Loucy (cell line): ENCODE data around the gene CDC42BPB.

Experiments used
- H2AFZ ChIP-seq: fragments of 200-600 bp; sonication (generic); 2 replicates; pipeline ENCODE4 v1.6.0; 2016; ENCODE audit warnings: antibody characterized with exemption, mild to moderate bottlenecking, low read length, moderate library complexity
- H3F3A ChIP-seq: fragments of 200-600 bp; 2 replicates; pipeline ENCODE4 v1.6.0; 2016; ENCODE audit warnings: antibody characterized with exemption, low read depth, mild to moderate bottlenecking
- H3K27me3 ChIP-seq: fragments of 200-600 bp; sonication (generic); 2 replicates; pipeline ENCODE4 v1.6.1; 2014; ENCODE audit warnings: low read length, mild to moderate bottlenecking; ENCODE audit not compliant: insufficient read depth, poor library complexity, severe bottlenecking
- H3K36me3 ChIP-seq: fragments of 200-600 bp; sonication (generic); 2 replicates; pipeline ENCODE4 v1.6.1; 2016; ENCODE audit warnings: low read length; ENCODE audit not compliant: insufficient read depth
- H3K4me1 ChIP-seq: fragments of 200-600 bp; sonication (generic); 2 replicates; pipeline ENCODE4 v1.5.1; 2014; ENCODE audit warnings: low read length, mild to moderate bottlenecking; ENCODE audit not compliant: insufficient read depth, poor library complexity, severe bottlenecking
- H3K4me2 ChIP-seq: fragments of 200-600 bp; sonication (generic); 2 replicates; pipeline ENCODE4 v1.6.0; 2014; ENCODE audit warnings: antibody characterized with exemption, low read length, low read depth, mild to moderate bottlenecking; ENCODE audit not compliant: poor library complexity, severe bottlenecking
- H3K4me3 ChIP-seq: fragments of 200-600 bp; sonication (generic); 2 replicates; pipeline ENCODE4 v1.5.1; 2014; ENCODE audit warnings: low read length, mild to moderate bottlenecking, mixed read lengths; ENCODE audit not compliant: poor library complexity, severe bottlenecking
- H3K79me2 ChIP-seq: fragments of 200-600 bp; sonication (generic); 2 replicates; pipeline ENCODE4 v1.6.1; 2014; ENCODE audit warnings: low read length; ENCODE audit not compliant: insufficient read depth
- H3K9ac ChIP-seq: fragments of 200-600 bp; sonication (generic); 2 replicates; pipeline ENCODE4 v1.6.0; 2014; ENCODE audit warnings: mild to moderate bottlenecking, low read depth, low read length, moderate library complexity; ENCODE audit not compliant: poor library complexity, severe bottlenecking
- H3K9me2 ChIP-seq: fragments of 200-600 bp; sonication (generic); replicated peaks from 2 replicates; pipeline ENCODE4 v1.6.1; 2016; ENCODE audit warnings: low read depth, low read length, mixed read lengths
- H3K9me3 ChIP-seq: fragments of 200-600 bp; sonication (generic); 2 replicates; pipeline ENCODE4 v1.6.1; 2014; ENCODE audit warnings: mild to moderate bottlenecking, antibody characterized with exemption, low read length, low read depth; ENCODE audit not compliant: insufficient read depth
- H4K20me1 ChIP-seq: fragments of 200-600 bp; sonication (generic); 2 replicates; pipeline ENCODE4 v1.6.0; 2014; ENCODE audit warnings: antibody characterized with exemption, low read length, mild to moderate bottlenecking; ENCODE audit not compliant: insufficient read depth, poor library complexity, severe bottlenecking
- EZH2phosphoT487 ChIP-seq: fragments of 200-600 bp; IDR thresholded peaks from 2 replicates; pipeline ENCODE4 v1.6.1; 2018; ENCODE audit warnings: antibody characterized with exemption, mild to moderate bottlenecking, moderate library complexity, borderline replicate concordance
- TF ChIP-seq, protein P1 (sequence below): fragments of 200-600 bp; sonication (generic); conservative IDR thresholded peaks from 2 replicates; pipeline ENCODE4 v1.5.1; 2014; ENCODE audit warnings: mild to moderate bottlenecking, antibody characterized with exemption, low read length

The CDC42BPB gene

DNA sequence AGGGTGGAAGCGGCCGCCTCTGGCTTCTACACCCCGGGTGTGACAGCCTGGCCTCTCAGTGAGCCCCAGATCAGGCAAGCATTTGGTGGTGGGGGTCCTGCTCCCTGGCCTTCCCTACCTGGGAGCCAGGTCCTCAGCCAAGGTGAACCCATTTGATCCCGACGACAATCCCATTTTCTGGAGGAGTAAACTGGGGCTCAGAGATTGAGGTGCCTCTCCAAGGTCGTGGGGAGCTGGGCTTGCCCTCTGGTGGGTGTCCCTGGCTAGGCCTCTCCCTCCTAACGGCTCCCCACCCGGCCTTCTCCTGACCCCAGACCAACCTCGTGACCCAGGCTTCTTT is 34.5 kb upstream of the CDC42BPB start:
- Histone ChIP-seq H3K9ac (no peak overlapping the region), H3K4me3 (peak overlapping the region; percentile 45), H2AFZ (no peak overlapping the region)

DNA sequence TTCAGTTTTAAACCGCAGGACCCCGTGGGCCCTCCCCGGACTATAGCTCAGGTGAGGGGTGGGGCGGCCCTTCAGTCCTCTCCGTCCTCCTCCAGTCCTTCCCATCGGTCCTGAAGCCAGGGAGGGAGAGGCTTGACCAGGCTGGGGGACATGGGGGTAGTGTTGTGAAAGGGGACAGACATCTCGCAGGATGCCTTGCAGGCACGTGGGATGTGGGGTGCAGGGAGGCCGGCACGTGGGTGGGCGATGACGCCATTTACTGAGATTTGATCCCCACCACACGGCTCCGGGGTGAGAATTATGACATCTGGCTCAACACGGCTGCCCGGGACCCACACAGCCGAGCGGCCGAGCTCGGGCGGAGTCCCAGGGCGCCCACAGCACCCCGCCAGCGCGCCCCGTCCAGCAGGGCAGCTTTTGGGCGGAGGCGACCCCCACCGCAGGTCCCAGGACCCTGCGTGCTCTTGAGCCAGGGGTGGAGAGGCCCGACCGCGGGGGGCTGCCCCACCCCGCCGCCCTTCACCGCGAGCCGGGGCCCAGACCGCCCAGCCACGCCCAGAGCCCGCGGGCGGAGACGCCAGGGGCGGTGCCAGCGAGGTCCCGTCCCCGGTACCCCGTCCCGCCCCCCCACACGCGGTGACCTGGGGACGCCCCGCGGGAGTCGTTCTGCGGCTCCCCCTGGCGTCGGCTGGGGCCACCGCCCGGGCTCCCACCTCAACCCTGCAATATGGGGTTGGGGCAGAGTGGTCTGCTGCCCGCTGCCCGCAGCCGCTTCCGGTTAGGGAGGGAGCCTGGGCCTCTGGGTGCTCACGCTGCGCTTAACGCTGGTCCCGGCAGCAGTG is 33.9 kb upstream of the CDC42BPB start:
- no peaks in the 10 kb centered on the region for H3K9me2 ChIP-seq
- peaks cover 4% of the 10 kb centered on the region for H3K4me1 ChIP-seq
- no peaks in the 10 kb centered on the region for H3K36me3 ChIP-seq
- H3K4me2 ChIP-seq: peak overlapping the region; percentile 71
- H3K79me2 ChIP-seq: no peaks in the 10 kb centered on the region
- no peaks in the 10 kb centered on the region for H4K20me1 ChIP-seq
- H3K4me3 ChIP-seq: peak overlapping the region; percentile 45
- H3K9me3 ChIP-seq: no peaks in the 10 kb centered on the region
- H3F3A ChIP-seq: no peaks in the 10 kb centered on the region
- H3K27me3 ChIP-seq: no peaks in the 10 kb centered on the region
- H2AFZ ChIP-seq: no peak overlapping the region
- H3K9ac ChIP-seq: no peak overlapping the region
- no peak for TF ChIP-seq EZH2phosphoT487
- TF ChIP-seq, protein P1, sequence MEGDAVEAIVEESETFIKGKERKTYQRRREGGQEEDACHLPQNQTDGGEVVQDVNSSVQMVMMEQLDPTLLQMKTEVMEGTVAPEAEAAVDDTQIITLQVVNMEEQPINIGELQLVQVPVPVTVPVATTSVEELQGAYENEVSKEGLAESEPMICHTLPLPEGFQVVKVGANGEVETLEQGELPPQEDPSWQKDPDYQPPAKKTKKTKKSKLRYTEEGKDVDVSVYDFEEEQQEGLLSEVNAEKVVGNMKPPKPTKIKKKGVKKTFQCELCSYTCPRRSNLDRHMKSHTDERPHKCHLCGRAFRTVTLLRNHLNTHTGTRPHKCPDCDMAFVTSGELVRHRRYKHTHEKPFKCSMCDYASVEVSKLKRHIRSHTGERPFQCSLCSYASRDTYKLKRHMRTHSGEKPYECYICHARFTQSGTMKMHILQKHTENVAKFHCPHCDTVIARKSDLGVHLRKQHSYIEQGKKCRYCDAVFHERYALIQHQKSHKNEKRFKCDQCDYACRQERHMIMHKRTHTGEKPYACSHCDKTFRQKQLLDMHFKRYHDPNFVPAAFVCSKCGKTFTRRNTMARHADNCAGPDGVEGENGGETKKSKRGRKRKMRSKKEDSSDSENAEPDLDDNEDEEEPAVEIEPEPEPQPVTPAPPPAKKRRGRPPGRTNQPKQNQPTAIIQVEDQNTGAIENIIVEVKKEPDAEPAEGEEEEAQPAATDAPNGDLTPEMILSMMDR: peak; percentile 54

More for the DNA sequence above, 34.5 kb upstream of the CDC42BPB start:
- Histone ChIP-seq H4K20me1 (no peaks in the 10 kb centered on the region), H3K27me3 (no peaks in the 10 kb centered on the region), H3K9me2 (no peaks in the 10 kb centered on the region), H3F3A (no peaks in the 10 kb centered on the region), H3K4me1 (peaks cover 4% of the 10 kb centered on the region), H3K79me2 (no peaks in the 10 kb centered on the region), H3K36me3 (no peaks in the 10 kb centered on the region), H3K9me3 (no peaks in the 10 kb centered on the region), H3K4me2 (peak overlapping the region; percentile 71)
- TF ChIP-seq, protein P1: no peak; the same call in 1 of the 2 replicates

DNA sequence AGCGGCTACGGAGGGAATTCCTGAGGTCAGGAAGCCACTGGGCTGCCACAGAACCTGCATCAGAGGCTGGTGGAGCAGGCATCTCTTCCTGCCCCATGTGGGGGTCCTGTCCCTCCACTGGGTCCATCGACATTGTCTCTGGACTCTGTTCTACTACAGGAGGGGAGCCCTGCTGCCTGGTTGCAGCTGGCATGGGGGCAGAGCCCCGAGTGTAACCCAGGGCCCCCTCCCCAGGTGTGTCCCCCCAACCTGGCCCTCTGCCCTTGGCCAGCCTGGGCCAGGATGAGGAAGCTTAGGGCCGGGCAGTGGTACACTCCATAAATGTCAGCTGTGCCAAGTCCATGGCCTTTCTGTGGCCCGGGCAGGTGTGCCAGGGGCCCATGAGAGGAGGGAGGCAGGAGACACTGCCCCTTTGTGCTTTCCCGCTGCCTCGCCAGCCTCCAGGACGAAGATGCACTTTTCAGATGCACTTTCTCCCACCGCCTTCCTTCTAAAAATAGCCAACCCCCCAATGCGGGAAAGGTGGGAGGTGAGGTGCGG is 33.2 kb upstream of the CDC42BPB start:
- Histone ChIP-seq H3K9ac (no peak overlapping the region), H4K20me1 (no peaks in the 10 kb centered on the region), H2AFZ (no peak overlapping the region), H3K4me1 (peaks cover 4% of the 10 kb centered on the region), H3K36me3 (no peaks in the 10 kb centered on the region), H3K4me3 (peak overlapping the region; percentile 45), H3K9me3 (no peaks in the 10 kb centered on the region), H3K4me2 (peak overlapping the region; percentile 71), H3K27me3 (no peaks in the 10 kb centered on the region), H3K9me2 (no peaks in the 10 kb centered on the region), H3F3A (no peaks in the 10 kb centered on the region), H3K79me2 (no peaks in the 10 kb centered on the region)
- no peak for TF ChIP-seq EZH2phosphoT487
- TF ChIP-seq, protein P1: no peak
